IPS-18a (cell line): Measurements from ENCODE around the gene CDC42BPG.

Source experiments
- H3K27ac ChIP-seq: one replicate; pipeline ENCODE4 v1.5.1; 2013; ENCODE audit warnings: low read length
- H3K27me3 ChIP-seq: one replicate; pipeline ENCODE4 v1.6.1; 2013; ENCODE audit warnings: mild to moderate bottlenecking, low read length; ENCODE audit not compliant: control insufficient read depth, insufficient read depth
- H3K36me3 ChIP-seq: one replicate; pipeline ENCODE4 v1.6.1; 2013; ENCODE audit warnings: low read depth, low read length; ENCODE audit not compliant: control insufficient read depth
- H3K4me1 ChIP-seq: one replicate; pipeline ENCODE4 v1.6.1; 2013; ENCODE audit warnings: low read depth, low read length; ENCODE audit not compliant: control insufficient read depth
- H3K4me3 ChIP-seq: one replicate; pipeline ENCODE4 v1.5.1; 2013; ENCODE audit warnings: low read length
- H3K9ac ChIP-seq: one replicate; pipeline ENCODE4 v1.6.1; 2013; ENCODE audit warnings: mild to moderate bottlenecking, low read length, moderate library complexity
- H3K9me3 ChIP-seq: one replicate; pipeline ENCODE4 v1.6.1; 2013; ENCODE audit warnings: low read depth, low read length; ENCODE audit not compliant: control insufficient read depth

CDC42BPG gene

DNA sequence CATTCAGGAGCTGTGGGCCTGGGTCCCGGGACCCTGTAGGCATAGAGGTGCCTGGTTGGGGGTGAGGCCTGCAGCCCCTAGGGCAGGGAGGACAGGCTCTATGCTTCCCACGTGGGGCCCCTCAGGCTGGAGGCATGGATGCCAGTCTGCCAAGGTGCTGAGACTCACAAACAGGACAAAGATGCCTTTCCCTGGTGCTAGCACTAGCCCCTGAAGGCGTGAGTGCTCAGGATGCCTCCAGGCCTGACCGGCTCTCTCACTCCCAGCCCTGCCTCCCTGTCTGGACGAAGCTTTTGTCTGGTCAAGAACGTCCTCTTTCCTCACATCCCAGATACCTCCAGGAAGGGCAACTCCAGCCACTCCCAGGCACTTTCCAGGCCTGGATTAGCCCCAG lies 2.1 kb downstream of the CDC42BPG start:
- Histone ChIP-seq H3K4me1 (peaks cover 10% of the 10 kb centered on the region), H3K4me3 (peak overlapping the region; percentile 13), H3K27ac (no peak overlapping the region), H3K36me3 (peaks cover 10% of the 10 kb centered on the region), H3K9ac (no peak overlapping the region), H3K27me3 (no peaks in the 10 kb centered on the region), H3K9me3 (no peaks in the 10 kb centered on the region)

DNA sequence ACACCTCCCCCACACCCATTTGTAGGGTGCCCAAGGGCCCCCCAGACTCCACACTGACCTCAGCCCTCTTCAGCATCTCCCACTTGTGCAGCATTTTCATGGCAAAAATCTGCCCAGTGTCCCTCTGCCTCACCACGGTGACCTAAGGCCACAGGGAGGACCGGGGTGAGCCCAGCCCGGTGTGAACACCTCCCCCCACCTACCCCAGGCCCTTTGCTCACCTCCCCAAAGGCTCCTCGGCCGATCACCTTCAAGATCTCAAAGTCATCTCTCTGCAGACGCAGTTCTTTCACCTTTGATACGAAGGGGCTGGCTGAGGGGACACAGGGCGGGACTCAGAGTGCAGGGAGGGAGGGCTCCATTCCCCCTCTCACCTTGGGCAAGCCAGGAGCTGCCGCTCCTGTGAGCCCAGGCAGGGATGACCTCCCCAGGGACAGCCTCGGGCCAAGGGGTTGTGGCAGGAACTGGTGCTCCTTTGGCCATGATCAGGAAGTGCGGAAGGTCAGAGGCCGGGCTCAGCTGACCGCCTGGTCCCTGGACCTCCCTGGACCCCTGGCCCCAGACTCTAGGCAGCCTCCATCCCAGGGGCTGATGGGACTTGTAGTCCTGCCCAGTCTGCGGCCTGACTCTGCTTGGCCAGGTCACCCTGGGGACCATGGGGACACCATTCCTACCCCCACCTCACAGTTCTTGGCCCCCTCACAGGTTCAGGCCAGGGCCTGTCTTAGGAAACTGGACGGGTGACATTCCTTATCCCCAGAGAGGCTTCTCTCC lies 2.7 kb downstream of the CDC42BPG start:
- Histone ChIP-seq H3K27me3 (no peaks in the 10 kb centered on the region), H3K27ac (no peak overlapping the region), H3K4me1 (peaks cover 10% of the 10 kb centered on the region), H3K9me3 (no peaks in the 10 kb centered on the region), H3K36me3 (peaks cover 10% of the 10 kb centered on the region), H3K4me3 (no peak overlapping the region), H3K9ac (no peak overlapping the region)

DNA sequence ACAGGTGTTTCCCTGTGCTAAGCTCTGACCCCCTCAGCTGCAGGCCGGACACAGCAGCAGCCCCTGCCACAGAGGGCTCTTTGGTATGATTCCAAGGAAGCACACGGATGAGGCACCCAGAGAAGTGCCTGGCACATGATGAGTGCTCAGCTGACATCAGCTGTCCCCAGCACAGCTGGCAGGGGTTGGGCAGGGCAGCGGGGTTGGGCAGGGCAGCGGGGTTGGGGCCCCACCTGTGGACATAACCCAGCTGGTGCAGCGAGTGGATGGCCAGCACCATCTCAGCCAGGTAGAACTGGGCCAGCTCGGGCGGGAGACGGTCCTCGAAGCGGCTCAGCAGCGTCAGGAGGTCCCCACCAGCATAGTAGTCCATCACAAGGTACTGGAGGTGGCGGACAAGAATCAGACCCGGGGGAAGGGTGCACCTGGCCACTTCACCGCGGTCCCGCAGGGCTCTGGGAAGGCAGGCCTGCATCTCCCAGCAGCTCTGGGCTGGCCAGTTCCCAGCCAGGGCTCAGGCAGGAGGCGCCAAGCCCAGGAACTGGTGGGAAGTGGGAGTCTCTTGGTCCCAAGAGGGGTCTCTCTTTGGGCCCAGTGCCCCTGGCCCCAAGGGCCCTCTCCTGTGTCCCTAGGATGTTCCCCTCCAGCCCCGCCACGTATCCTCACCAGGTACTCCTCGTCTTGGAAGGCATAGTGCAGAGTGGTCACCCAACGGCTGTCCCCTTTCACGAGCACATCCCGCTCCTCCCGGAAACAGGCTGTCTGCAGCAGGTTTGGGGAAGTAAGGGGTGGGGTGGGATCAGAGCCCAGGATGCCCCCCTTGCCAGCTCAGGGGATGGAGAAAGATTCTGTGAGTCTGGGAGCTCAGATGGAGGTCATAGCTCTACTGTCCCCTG lies 4.3 kb downstream of the CDC42BPG start:
- no peak overlapping the region for H3K9ac ChIP-seq
- peaks cover 10% of the 10 kb centered on the region for H3K36me3 ChIP-seq
- H3K4me3 ChIP-seq, result no peak overlapping the region
- H3K27me3 ChIP-seq, result no peaks in the 10 kb centered on the region
- H3K27ac ChIP-seq, result no peak overlapping the region
- no peaks in the 10 kb centered on the region for H3K9me3 ChIP-seq
- H3K4me1 ChIP-seq, result peaks cover 10% of the 10 kb centered on the region

DNA sequence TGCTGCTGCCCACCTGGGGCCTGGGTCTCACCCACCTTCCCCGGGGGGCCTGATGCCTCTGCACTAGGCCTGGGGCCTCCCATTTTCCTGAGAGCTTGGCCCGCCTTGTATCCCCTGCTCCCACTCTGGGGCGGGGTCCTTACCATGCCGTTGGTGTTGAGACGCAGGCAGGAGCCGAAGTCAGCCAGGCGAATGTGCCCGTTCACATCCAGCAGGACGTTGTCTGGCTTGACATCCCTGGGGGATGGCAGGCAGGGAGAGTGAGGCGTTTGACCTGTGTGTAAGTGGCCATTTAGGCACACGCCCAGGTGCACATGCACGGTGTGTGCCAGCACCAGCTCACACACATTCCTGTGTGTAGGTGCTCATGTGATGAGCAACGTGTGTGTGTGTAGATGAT lies 5.1 kb downstream of the CDC42BPG start:
- Histone ChIP-seq H3K9me3 (no peaks in the 10 kb centered on the region), H3K4me1 (peaks cover 10% of the 10 kb centered on the region), H3K36me3 (peaks cover 10% of the 10 kb centered on the region), H3K4me3 (no peak overlapping the region), H3K9ac (no peak overlapping the region), H3K27me3 (no peaks in the 10 kb centered on the region), H3K27ac (no peak overlapping the region)

DNA sequence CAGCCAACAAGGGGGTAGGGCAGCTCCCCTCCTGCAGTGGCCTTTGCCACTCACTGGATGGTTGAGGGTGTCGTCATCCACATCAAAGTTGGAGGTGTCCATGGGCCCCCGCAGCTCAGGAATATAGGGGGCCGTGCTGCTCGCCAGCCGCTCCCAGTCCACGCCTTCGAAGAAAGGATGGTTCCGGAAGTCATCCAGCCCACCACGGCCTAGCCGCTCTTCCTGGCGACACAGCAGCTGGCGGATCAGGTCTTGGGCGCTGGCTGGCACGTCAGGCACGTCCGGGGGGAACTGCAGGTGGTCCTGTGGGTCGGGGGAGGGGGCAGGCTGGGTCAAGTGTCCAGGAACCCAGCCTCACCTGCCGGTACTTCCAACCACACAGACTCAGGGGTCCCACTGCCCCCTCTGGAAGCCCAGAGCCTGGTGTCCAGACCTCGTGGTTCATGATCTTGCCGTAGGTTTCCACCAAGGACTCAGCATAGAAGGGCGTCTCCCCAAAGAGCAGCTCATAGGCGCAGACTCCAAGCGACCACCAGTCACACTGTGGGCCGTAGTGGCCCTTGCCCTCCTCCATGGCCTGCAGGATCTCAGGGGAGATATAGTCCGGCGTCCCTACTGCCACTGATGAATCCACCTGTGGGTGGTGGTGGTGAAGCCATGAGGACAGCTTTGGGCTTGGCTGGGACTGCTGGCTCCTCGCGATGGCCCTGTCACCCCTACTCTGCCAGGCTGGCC lies 5.7 kb downstream of the CDC42BPG start:
- H3K4me3 ChIP-seq, result no peak overlapping the region
- no peaks in the 10 kb centered on the region for H3K27me3 ChIP-seq
- peaks cover 10% of the 10 kb centered on the region for H3K36me3 ChIP-seq
- H3K27ac ChIP-seq, result no peak overlapping the region
- peaks cover 10% of the 10 kb centered on the region for H3K4me1 ChIP-seq
- no peaks in the 10 kb centered on the region for H3K9me3 ChIP-seq
- no peak overlapping the region for H3K9ac ChIP-seq

DNA sequence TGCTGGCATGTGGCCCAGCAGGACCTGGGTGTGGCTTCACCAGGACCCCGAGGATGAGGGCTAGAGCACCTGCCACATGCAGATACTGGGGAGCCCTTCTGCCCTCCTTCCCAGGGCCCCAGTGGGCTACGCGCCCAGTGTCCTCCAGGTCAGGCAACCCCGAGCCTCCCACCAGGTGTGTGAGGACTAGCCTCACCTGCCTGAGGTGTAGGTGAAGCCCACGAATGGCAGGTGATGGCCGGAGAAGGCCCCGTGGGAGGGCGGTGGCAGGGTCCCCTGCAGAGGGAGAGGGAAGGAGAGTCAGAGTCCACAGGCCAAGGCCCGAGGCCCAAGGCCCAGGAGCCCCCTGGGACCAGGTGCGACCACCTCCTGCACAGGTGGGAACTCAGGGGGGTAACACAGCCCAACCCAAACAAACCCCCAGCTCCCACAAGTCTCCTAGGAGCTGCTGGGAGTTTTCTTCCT lies 6.5 kb downstream of the CDC42BPG start:
- Histone ChIP-seq H3K9me3 (no peaks in the 10 kb centered on the region), H3K4me3 (no peak overlapping the region), H3K36me3 (peaks cover 10% of the 10 kb centered on the region), H3K27ac (no peak overlapping the region), H3K27me3 (no peaks in the 10 kb centered on the region), H3K4me1 (peaks cover 10% of the 10 kb centered on the region), H3K9ac (no peak overlapping the region)

DNA sequence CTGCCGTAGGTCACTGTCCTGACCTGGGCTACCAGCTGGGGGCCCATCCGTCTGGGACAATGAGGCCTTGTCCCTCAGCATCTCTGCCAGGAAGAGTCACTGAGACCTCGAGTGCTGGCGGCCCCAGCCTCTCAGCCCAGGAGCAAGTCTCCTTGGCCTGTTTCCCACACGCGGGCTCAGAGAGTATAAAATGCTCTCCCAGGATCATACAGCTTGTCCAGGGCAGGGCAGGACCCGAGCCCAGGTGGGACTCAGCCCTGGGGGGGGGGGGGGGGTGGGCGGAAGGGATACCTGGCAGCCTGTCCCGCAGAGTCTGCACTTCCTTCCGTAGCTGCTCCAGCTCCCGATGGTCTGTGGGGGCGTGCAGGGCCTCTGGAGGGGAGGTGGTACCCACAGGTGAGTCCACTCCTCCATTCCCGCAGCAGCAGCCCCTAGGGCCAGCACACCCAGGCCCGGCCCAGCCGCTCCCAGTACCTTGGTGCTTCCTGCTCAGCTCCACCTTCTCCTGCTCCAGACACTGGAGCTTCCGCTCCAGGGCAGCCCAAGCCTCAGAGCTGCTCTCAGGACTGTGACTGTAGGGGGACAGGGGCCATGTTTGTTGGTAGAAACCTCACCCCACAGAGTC lies 7.9 kb downstream of the CDC42BPG start:
- peaks cover 10% of the 10 kb centered on the region for H3K36me3 ChIP-seq
- no peak overlapping the region for H3K9ac ChIP-seq
- no peak overlapping the region for H3K4me3 ChIP-seq
- no peaks in the 10 kb centered on the region for H3K9me3 ChIP-seq
- H3K4me1 ChIP-seq, result no peaks in the 10 kb centered on the region
- H3K27ac ChIP-seq, result no peak overlapping the region
- no peaks in the 10 kb centered on the region for H3K27me3 ChIP-seq

DNA sequence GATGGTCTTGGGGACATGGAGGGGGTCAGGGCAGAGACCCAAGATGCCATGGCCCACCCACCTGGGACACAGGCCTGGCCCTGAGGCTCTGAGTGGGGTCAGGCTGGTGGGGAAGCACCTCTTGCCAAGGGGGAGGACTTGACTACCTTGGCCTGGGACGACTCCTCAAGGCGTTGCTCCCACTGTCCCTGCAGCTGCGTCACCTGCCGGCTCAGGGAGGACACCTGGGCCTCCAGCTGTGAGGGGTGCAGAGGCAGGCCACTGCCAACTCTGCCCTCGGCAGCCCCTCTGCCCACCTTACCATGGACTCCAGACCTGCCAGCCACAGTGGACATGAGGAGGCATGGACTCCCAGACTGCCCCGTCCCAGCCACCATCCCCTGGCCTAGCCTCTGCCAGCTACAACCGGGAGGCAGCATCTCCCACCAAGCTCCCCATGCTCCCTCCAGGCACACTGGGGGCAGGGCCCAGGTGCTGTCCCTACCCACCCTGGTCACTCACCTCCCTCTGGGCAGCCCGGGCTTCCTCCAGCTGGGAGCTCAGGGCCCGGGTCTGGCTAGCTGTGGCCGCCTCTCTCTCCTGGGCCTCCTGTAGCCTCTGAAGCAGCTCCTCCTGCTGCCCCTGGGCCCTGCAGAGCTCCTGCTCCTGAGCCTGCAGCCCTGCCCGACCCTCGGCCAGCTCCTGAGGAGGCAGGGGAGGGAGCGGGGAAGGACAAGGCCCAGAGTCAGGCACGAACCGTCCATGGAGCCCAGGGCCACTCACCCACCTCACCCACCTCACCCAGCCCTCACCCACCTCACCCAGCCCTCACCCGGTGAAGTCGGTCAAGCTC lies 8.6 kb downstream of the CDC42BPG start:
- no peak overlapping the region for H3K27ac ChIP-seq
- no peak overlapping the region for H3K4me3 ChIP-seq
- H3K9ac ChIP-seq, result no peak overlapping the region
- no peaks in the 10 kb centered on the region for H3K4me1 ChIP-seq
- no peaks in the 10 kb centered on the region for H3K9me3 ChIP-seq
- peaks cover 10% of the 10 kb centered on the region for H3K36me3 ChIP-seq
- H3K27me3 ChIP-seq, result no peaks in the 10 kb centered on the region

DNA sequence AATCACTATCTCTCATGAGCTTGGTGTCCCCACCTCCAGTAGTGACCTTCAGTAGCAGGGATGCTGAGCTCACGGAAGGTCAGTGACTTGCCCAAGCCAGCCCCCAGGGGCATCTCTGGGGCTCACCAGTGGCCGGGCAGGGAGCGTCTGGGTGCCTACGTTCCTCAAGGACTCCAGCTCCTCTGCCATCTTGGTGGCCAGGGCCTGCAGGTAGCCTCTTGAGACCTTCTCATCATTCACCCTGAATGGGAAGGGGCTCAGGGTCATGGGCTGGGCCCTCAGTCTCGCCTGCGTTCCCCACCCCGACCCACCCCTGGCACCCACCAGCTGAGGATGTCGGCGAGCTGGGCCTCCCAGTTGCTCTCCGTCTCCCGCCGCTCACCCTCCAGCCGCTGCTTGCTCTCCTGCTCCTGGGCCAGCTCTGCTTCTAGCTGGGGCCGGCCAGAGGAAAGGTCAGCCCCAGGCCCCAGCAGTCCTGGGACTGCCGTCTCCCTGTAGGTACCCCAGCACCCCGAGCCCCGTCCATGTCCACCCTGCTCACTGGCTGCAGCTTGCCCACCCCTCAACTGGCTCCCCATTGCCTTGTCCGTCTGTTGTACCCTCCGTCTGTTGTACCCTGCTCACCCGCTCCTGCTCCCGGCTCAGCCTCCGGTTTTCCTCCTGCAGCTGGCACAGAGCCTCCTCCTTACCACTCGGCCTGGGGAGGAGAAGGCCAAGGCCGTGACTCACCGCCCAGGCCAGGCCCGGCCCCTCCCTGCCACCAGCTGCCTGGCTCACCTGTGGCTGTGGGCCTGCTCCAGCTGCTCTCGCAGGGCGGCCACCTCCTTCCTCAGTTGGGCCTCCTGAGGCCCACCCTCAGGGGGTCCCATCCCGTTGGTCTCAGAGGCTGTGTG lies 9.5 kb downstream of the CDC42BPG start:
- H3K27me3 ChIP-seq, result no peaks in the 10 kb centered on the region
- peaks cover 10% of the 10 kb centered on the region for H3K36me3 ChIP-seq
- no peak overlapping the region for H3K9ac ChIP-seq
- no peak overlapping the region for H3K27ac ChIP-seq
- H3K4me1 ChIP-seq, result no peaks in the 10 kb centered on the region
- H3K4me3 ChIP-seq, result no peak overlapping the region
- H3K9me3 ChIP-seq, result no peaks in the 10 kb centered on the region
